HFFc6 (cell line): ENCODE measurements around the gene KLHL22. TPM values are rescaled to one million over a fixed set of nuclear protein-coding genes. Genes with fewer than 3 reads are reported as not detected.

Experiments
- DNase-seq: peaks from one replicate; pipeline ENCODE4 v3.0.0-alpha.2; 2018
- H3K27ac Mint-ChIP-seq: 2 replicates; pipeline ENCODE4 v1.8.0; 2020; ENCODE audit warnings: mild to moderate bottlenecking, mixed read lengths
- H3K27me3 Mint-ChIP-seq: 2 replicates; pipeline ENCODE4 v1.8.0; 2021; ENCODE audit warnings: mild to moderate bottlenecking, moderate library complexity, mixed read lengths; ENCODE audit not compliant: insufficient read depth
- H3K36me3 Mint-ChIP-seq: 2 replicates; pipeline ENCODE4 v1.8.0; 2021; ENCODE audit warnings: low read depth, mixed read lengths
- H3K4me1 Mint-ChIP-seq: 2 replicates; pipeline ENCODE4 v1.8.0; 2020; ENCODE audit warnings: low read depth, mixed read lengths
- H3K4me3 Mint-ChIP-seq: 2 replicates; pipeline ENCODE4 v1.8.0; 2020; ENCODE audit warnings: mild to moderate bottlenecking, moderate library complexity, mixed read lengths
- H3K9me3 Mint-ChIP-seq: 2 replicates; pipeline ENCODE4 v1.8.0; 2020; ENCODE audit warnings: mild to moderate bottlenecking, mixed read lengths
- total RNA-seq, 6 experiments: library from RNA; stranded (reverse); fragmentation: NEBNext Ultra II Directional; extraction: Animal tissue kit (Norgen Biotek cat#: 25700); gene quantifications; 2 replicates in 1 of 6; 3 replicates in 5 of 6; pipeline ENCODE4 v1.2.3, GENCODE V29; 2021
- TF ChIP-seq, protein P1 (sequence below): fragments of 200-600 bp; sonication (generic); IDR thresholded peaks from 2 replicates; pipeline ENCODE4 v1.5.0; 2021; ENCODE audit warnings: antibody characterized with exemption, mild to moderate bottlenecking

KLHL22 gene
- total RNA-seq, 6 experiments from 2014 or later, result 19.2 to 25.5 (median 21.6) TPM

DNA sequence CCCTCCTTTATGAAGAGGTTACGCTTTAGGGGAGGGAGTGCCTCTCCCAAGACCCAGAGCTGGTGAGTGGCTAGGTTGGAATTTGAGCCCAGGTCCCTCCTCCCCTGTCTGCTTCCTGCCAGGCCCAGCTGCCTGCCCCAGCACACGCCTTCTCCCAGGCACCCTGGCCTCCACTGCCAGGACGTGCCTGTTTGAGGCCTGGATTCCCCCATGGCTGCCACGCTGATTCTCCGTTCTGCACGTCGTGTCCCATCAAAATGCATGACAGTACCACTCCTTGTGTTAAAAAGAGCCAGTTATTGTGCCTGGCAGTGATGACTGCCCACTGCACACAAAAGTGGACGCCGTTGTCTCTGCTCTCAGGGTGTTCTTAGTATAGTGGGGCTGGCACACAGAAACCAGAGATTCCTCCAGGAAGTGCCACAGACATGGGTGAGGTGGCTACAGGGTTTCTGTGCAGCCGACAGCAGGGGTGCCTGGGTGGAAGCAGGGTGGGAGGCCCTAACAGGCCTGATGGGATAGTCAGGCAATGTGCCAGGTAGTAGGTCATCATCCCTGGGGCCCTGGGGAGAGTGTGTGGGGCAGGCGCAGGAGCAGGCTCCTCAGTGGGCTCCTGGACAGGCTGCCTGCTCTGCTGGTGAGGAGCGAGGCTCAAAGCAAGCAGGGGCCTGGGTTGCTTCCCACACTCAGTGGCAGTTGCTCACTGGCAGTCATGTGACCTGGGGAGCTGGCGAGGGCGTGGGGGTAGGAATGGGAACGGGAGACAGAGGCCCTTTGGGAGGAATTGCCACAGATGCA, 36.0 kb upstream of the KLHL22 start:
- TF ChIP-seq, protein P1, sequence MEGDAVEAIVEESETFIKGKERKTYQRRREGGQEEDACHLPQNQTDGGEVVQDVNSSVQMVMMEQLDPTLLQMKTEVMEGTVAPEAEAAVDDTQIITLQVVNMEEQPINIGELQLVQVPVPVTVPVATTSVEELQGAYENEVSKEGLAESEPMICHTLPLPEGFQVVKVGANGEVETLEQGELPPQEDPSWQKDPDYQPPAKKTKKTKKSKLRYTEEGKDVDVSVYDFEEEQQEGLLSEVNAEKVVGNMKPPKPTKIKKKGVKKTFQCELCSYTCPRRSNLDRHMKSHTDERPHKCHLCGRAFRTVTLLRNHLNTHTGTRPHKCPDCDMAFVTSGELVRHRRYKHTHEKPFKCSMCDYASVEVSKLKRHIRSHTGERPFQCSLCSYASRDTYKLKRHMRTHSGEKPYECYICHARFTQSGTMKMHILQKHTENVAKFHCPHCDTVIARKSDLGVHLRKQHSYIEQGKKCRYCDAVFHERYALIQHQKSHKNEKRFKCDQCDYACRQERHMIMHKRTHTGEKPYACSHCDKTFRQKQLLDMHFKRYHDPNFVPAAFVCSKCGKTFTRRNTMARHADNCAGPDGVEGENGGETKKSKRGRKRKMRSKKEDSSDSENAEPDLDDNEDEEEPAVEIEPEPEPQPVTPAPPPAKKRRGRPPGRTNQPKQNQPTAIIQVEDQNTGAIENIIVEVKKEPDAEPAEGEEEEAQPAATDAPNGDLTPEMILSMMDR, result no peak
- H3K36me3 Mint-ChIP-seq, result peaks cover 28% of the 10 kb centered on the region
- H3K4me1 Mint-ChIP-seq, result peaks cover 80% of the 10 kb centered on the region
- peaks cover 8% of the 10 kb centered on the region for H3K27me3 Mint-ChIP-seq
- peak; percentile 90 for DNase-seq
- peak overlapping the region; percentile 71 for H3K4me3 Mint-ChIP-seq
- H3K27ac Mint-ChIP-seq, result peak overlapping the region; percentile 99
- H3K9me3 Mint-ChIP-seq, result no peaks in the 10 kb centered on the region

DNA sequence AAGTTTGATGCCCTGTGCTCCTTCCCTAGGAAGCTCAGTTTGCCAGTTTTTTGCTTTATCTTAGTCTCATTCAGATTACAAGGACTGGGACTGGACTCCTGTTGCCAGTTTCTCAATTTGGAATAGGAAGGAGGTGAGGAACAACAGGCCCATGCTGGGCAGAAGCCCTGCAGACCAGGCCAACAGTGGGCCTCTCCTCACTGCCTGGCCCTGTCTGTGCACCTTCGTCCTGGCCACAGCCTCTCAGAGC, 35.5 kb upstream of the KLHL22 start:
- H3K4me1 Mint-ChIP-seq, result peaks cover 81% of the 10 kb centered on the region
- peaks cover 8% of the 10 kb centered on the region for H3K27me3 Mint-ChIP-seq
- peaks cover 29% of the 10 kb centered on the region for H3K36me3 Mint-ChIP-seq
- peak overlapping the region; percentile 99 for H3K27ac Mint-ChIP-seq
- DNase-seq, result no peak
- peak overlapping the region; percentile 71 for H3K4me3 Mint-ChIP-seq
- TF ChIP-seq, protein P1, result no peak
- H3K9me3 Mint-ChIP-seq, result no peaks in the 10 kb centered on the region

DNA sequence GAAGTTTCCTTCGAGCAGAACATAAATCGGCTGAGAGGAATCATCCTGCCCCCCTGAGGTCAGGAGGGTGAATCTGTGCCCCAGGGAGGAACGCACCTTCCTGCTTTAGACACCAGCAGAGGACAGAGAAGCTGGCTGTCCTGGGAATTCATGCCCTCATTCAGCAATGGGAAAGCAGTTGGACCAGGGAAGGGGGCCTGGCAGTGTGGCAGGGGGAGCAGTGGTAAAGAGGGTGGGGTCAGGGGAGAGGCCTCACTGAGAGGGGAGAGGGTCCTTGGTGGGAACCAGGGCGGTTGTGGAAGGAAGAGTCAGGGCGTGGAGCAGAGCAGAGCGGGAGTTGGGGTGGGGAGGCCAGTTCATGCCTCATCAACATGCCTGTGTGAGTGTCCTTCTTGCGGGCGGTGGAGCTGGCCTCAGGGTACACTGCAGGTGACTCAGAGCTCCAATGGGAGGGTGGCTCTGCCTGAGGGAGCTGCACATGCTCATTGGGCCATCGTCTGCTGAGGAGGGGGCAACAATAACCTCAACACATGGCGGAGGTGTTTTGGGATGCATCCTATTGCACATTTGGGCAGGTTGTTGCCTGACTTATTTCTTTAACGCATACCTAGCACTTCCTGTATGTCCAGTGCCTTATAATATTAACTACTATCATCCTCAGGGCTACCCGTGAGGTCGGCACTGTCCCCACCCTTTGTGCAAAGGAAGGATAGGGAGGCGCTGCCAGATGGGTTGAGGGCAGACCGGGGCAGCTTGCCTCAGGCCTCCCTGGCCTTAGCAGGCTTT, 35.0 kb upstream of the KLHL22 start:
- H3K36me3 Mint-ChIP-seq, result peaks cover 29% of the 10 kb centered on the region
- H3K27me3 Mint-ChIP-seq, result peaks cover 8% of the 10 kb centered on the region
- peak overlapping the region; percentile 99 for H3K27ac Mint-ChIP-seq
- no peaks in the 10 kb centered on the region for H3K9me3 Mint-ChIP-seq
- peak overlapping the region; percentile 71 for H3K4me3 Mint-ChIP-seq
- DNase-seq, result peak; percentile 94
- H3K4me1 Mint-ChIP-seq, result peaks cover 83% of the 10 kb centered on the region
- TF ChIP-seq, protein P1, result peak; percentile 44

- DNase-seq, result no peak
- peak overlapping the region; percentile 95 for H3K27ac Mint-ChIP-seq
Observed at GRCh38 chr22:20528405-20528978, 32.9 kb upstream of the KLHL22 start.

DNA sequence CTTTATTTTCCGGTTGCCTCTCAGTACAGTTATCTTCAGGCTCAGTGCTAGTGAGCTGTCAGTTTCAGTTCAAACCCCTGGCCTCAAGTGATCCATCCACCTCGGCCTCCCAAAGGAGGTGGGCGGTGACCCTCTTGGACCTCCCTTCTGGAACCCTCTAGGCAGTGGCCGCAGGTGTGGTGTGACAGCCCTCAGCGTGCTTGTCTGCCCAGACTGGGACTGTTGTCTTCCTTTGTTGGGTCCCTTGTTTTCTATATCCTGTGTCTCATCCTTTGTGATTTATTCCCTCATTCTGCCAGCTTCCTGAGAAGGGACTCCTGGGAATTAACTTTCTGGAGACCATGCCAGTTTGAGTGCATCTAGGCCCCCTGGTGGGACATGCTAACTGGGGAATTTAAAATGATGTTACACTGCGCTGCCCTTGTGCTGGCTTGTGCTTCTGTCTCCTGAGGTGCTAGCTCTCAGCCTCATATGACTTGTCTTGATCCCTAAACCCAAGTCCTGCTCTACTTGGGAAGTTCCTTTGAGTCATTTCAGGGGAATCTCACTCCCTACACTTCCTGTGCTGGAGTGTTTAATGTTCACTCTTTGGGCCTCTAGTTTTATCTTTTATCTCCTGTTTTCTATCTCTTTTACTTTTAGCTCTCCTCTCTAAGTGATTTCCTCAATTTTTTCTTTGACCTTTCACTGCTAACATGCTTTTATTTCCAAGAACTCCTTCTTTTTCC, 31.2 kb upstream of the KLHL22 start:
- H3K36me3 Mint-ChIP-seq, result peaks cover 40% of the 10 kb centered on the region
- peak overlapping the region; percentile 95 for H3K27ac Mint-ChIP-seq
- DNase-seq, result peak; percentile 88
- H3K4me1 Mint-ChIP-seq, result peaks cover 81% of the 10 kb centered on the region
- TF ChIP-seq, protein P1, result peak; percentile 68
- no peaks in the 10 kb centered on the region for H3K9me3 Mint-ChIP-seq
- H3K27me3 Mint-ChIP-seq, result peaks cover 2% of the 10 kb centered on the region; the same call in 1 of the 2 replicates
- H3K4me3 Mint-ChIP-seq, result peak overlapping the region; percentile 79

More at GRCh38 chr22:20528405-20528978, 32.9 kb upstream of the KLHL22 start:
- H3K36me3 Mint-ChIP-seq, result peaks cover 31% of the 10 kb centered on the region
- TF ChIP-seq, protein P1, result no peak
- peaks cover 3% of the 10 kb centered on the region for H3K27me3 Mint-ChIP-seq
- H3K4me3 Mint-ChIP-seq, result peak overlapping the region; percentile 74; the same call in 1 of the 2 replicates
- H3K4me1 Mint-ChIP-seq, result peaks cover 82% of the 10 kb centered on the region
- H3K9me3 Mint-ChIP-seq, result no peaks in the 10 kb centered on the region
